GM06990 (cell line): ENCODE results near the gene PPM1E.
"Not testable (repeated sequence)": the region's sequence is repeated elsewhere in the genome, so short reads cannot be mapped to it uniquely, and the experiment has no call there.

Source experiments
- DNase-seq: peaks from one replicate; pipeline ENCODE4 v3.0.0-alpha.2; 2011; ENCODE audit not compliant: insufficient read length; ENCODE audit errors: extremely low read depth
- H3K27me3 ChIP-seq: replicated peaks from 2 replicates; pipeline ENCODE4 v1.6.0; 2011; ENCODE audit warnings: low read length; ENCODE audit not compliant: control insufficient read depth, insufficient read depth
- H3K36me3 ChIP-seq: 2 replicates; pipeline ENCODE4 v1.5.1; 2011; ENCODE audit warnings: low read length; ENCODE audit not compliant: control insufficient read depth, insufficient read depth
- H3K4me3 ChIP-seq: replicated peaks from 2 replicates; pipeline ENCODE4 v1.5.1; 2011; ENCODE audit warnings: low read depth, mild to moderate bottlenecking, control low read depth, low read length
- CTCF ChIP-seq: IDR thresholded peaks from 2 replicates; pipeline ENCODE4 v1.5.1; 2011; ENCODE audit warnings: low read length, control low read depth, mild to moderate bottlenecking, inconsistent platforms; ENCODE audit not compliant: insufficient read depth, poor library complexity, severe bottlenecking

PPM1E gene

GRCh38 chr17:58831780-58832179 is 76.1 kb downstream of the PPM1E start:
- Histone ChIP-seq H3K27me3 (no peaks in the 10 kb centered on the region), H3K4me3 (no peak overlapping the region), H3K36me3 (no peaks in the 10 kb centered on the region)
- no peak for DNase-seq
- no peak for TF ChIP-seq CTCF

GRCh38 chr17:58832514-58832913 is 76.9 kb downstream of the PPM1E start:
- no peaks in the 10 kb centered on the region for H3K27me3 ChIP-seq
- DNase-seq, result no peak
- TF ChIP-seq CTCF, result no peak
- no peak overlapping the region for H3K4me3 ChIP-seq
- no peaks in the 10 kb centered on the region for H3K36me3 ChIP-seq

- no peak for TF ChIP-seq CTCF
- DNase-seq, result no peak
- Histone ChIP-seq H3K4me3 (no peak overlapping the region), H3K27me3 (no peaks in the 10 kb centered on the region), H3K36me3 (no peaks in the 10 kb centered on the region)
Observed at GRCh38 chr17:58837699-58838098, 82.0 kb downstream of the PPM1E start.

- DNase-seq, result no peak
- no peak for TF ChIP-seq CTCF
- H3K27me3 ChIP-seq, result no peaks in the 10 kb centered on the region
- no peaks in the 10 kb centered on the region for H3K36me3 ChIP-seq
- H3K4me3 ChIP-seq, result no peak overlapping the region
Observed at GRCh38 chr17:58840820-58841612, 85.4 kb downstream of the PPM1E start.

- not testable (repeated sequence) for H3K4me3 ChIP-seq, H3K27me3 ChIP-seq, H3K36me3 ChIP-seq, DNase-seq
Observed at GRCh38 chr17:58846413-58846812, 90.8 kb downstream of the PPM1E start.

GRCh38 chr17:58850106-58850505 is 94.5 kb downstream of the PPM1E start:
- H3K27me3 ChIP-seq, H3K4me3 ChIP-seq, DNase-seq, H3K36me3 ChIP-seq: not testable (repeated sequence)

- no peaks in the 10 kb centered on the region for H3K36me3 ChIP-seq
Observed at GRCh38 chr17:58865301-58865700, 109.6 kb downstream of the PPM1E start.

More at GRCh38 chr17:58865301-58865700, 109.6 kb downstream of the PPM1E start:
- no peak for TF ChIP-seq CTCF
- DNase-seq, result no peak
- Histone ChIP-seq H3K27me3 (no peaks in the 10 kb centered on the region), H3K4me3 (no peak overlapping the region)
